HEK293 (cell line): ENCODE results near the gene PSEN1.

Source experiments
- CTCF ChIP-seq: fragments of 450-650 bp; formaldehyde crosslinking; IDR thresholded peaks from 2 replicates; pipeline ENCODE4 v1.5.1; 2016; ENCODE audit warnings: missing biosample characterization, missing genetic modification characterization
- HOXA7 ChIP-seq: sonication (generic); formaldehyde crosslinking; IDR thresholded peaks from 2 replicates; pipeline ENCODE4 v1.8.1; 2022; ENCODE audit warnings: missing genetic modification reagents, borderline replicate concordance
- MZF1 ChIP-seq: fragments of 450-650 bp; formaldehyde crosslinking; IDR thresholded peaks from 2 replicates; pipeline ENCODE4 v1.5.1; 2017; ENCODE audit warnings: missing biosample characterization, missing genetic modification characterization, borderline replicate concordance
- TSHZ1 ChIP-seq: fragments of 450-650 bp; formaldehyde crosslinking; IDR thresholded peaks from 2 replicates; pipeline ENCODE4 v1.5.1; 2016; ENCODE audit warnings: missing biosample characterization, missing genetic modification characterization, borderline replicate concordance
- ZIC2 ChIP-seq: fragments of 450-650 bp; formaldehyde crosslinking; IDR thresholded peaks from 2 replicates; pipeline ENCODE4 v1.5.1; 2016; ENCODE audit warnings: missing biosample characterization, missing genetic modification characterization
- ZNF132 ChIP-seq: fragments of 450-650 bp; formaldehyde crosslinking; IDR thresholded peaks from 2 replicates; pipeline ENCODE4 v1.5.1; 2017; ENCODE audit warnings: missing biosample characterization, missing genetic modification characterization, borderline replicate concordance
- ZNF146 ChIP-seq: fragments of 450-650 bp; formaldehyde crosslinking; IDR thresholded peaks from 2 replicates; pipeline ENCODE4 v1.5.1; 2016; ENCODE audit warnings: missing biosample characterization, missing genetic modification characterization
- ZNF280D ChIP-seq: fragments of 450-650 bp; formaldehyde crosslinking; IDR thresholded peaks from 2 replicates; pipeline ENCODE4 v1.5.1; 2016; ENCODE audit warnings: missing biosample characterization, missing genetic modification characterization
- ZNF37A ChIP-seq: fragments of 450-650 bp; IDR thresholded peaks from 2 replicates; pipeline ENCODE4 v1.5.1; 2018; ENCODE audit warnings: missing biosample characterization, missing genetic modification characterization
- ZNF423 ChIP-seq: fragments of 450-650 bp; formaldehyde crosslinking; IDR thresholded peaks from 2 replicates; pipeline ENCODE4 v1.5.1; 2016; ENCODE audit warnings: missing biosample characterization, missing genetic modification characterization
- ZNF433 ChIP-seq: fragments of 450-650 bp; formaldehyde crosslinking; IDR thresholded peaks from 2 replicates; pipeline ENCODE4 v1.5.1; 2016; ENCODE audit warnings: missing biosample characterization, missing genetic modification characterization, low read depth
- ZNF768 ChIP-seq: fragments of 450-650 bp; formaldehyde crosslinking; IDR thresholded peaks from 2 replicates; pipeline ENCODE4 v1.5.1; 2018; ENCODE audit warnings: missing biosample characterization, mild to moderate bottlenecking, missing genetic modification characterization
- ZSCAN18 ChIP-seq: fragments of 450-650 bp; formaldehyde crosslinking; IDR thresholded peaks from 2 replicates; pipeline ENCODE4 v1.5.1; 2016; ENCODE audit warnings: missing biosample characterization, missing genetic modification characterization

- TF ChIP-seq ZNF37A (tag by site-specific recombination) (no peak), ZNF146 (tag by site-specific recombination) (no peak), CTCF (0 out of 2 replicates have a peak, but pooled peaks have one; percentile 24), ZIC2 (tag by site-specific recombination) (no peak), ZSCAN18 (no peak), ZNF132 (tag by site-specific recombination) (no peak), MZF1 (no peak), HOXA7 (CRISPR knock-in tag) (no peak), TSHZ1 (no peak), ZNF280D (tag by site-specific recombination) (no peak), ZNF768 (tag by site-specific recombination) (no peak), ZNF433 (tag by site-specific recombination) (no peak), ZNF423 (no peak)
These were observed 95.9 kb downstream of the PSEN1 start for GRCh38 chr14:73231981-73232851.
